HG02840 (cell line): Measurements from ENCODE around the gene SEC14L2.
"Not testable (repeated sequence)": the region's sequence is repeated elsewhere in the genome, so short reads cannot be mapped to it uniquely, and the experiment has no call there.

Experiments used
- ATAC-seq: cut with Tn5 transposase; IDR thresholded peaks from one replicate; pipeline ENCODE4 v1.9.1; 2021; ENCODE audit warnings: mild to moderate bottlenecking, moderate library complexity, moderate number of reproducible peaks; ENCODE audit not compliant: unreplicated experiment, low FRiP score

The SEC14L2 gene

DNA sequence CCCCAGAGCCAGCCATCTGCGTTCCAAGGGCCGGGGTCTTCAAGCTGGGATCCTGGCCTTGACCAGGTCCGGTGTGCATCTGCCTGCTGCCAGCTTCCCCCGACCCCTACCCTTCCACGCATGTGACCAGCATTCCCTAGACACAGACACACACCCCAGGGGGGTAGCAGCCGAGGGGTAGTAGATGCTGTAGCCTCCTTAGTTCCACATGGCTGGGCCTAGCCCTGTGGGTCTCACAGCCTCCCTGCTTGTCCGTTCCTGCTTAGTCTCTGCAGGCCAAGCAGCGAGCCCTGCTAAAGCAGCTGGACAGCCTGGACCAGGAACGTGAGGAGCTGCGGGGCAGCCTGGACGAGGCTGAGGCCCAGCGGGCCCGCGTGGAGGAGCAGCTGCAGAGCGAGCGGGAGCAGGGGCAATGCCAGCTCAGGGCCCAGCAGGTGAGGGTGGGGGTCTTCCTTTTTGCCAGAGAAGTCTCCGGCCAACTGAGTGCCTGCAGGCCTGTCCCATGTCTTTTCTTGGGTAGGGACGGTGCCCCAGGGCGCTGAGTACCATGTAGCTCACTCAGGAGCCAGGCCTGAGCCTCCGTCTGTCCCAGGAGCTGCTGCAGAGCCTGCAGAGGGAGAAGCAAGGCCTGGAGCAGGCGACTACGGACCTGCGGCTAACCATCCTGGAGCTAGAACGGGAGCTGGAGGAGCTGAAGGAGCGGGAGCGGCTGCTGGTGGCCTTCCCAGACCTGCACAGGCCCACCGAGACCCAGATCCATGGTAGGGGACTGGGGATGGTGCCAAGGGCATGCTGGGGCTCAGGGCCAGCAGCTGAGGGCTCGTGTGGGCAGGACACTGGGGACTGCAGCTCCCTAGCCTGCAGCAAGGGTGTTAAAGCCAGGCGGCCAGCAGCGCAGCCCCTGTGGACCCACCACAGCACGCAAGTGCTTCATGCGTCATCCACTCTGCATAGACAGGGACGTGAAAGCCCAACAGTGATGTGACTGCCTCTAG is 23.2 kb upstream of the SEC14L2 start:
- no peak for ATAC-seq

DNA sequence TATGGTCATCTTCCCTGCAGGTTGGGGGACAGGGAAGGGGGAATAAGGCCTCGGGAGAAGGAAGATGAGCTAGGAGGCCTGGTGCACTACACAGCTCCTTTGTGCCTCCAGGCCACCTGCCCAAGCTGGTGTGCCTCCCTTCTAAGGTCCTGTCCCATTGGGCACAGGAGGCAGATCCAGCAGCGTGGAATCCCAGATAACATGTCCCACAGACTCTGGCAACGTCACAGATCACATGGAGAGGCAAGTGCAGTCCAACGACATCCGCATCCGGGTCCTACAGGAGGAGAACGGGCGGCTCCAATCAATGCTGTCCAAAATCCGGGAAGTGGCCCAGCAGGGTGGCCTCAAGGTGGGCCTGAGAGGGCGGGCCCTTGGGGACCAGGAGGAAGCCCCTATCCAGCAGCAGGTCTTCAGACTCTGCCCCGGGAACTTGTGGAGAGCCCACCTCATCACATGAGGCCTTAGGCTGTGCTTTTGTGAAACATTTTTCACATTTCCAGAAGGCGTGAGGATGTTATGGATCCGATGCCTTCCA is 21.4 kb upstream of the SEC14L2 start:
- ATAC-seq = no peak

DNA sequence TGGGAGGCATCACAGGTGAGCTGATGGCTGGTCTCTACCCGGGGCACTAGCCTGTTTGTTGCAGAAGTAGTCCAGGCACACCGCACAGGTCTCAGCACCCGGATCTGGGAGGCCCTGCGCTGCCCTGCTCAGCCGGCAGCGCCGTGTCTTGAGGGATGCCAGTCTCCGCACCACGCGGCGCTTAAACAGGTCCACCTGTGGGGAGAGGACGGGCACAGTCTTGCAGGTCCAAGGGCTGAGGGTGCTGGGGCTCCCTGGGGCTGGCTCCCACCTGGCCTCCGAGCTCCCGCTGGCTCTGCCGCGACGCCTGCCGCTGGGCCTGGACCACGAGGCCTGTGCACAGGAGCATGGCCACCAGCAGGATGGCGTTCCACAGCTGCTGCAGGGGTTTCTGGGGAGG is 16.8 kb upstream of the SEC14L2 start:
- no peak for ATAC-seq

DNA sequence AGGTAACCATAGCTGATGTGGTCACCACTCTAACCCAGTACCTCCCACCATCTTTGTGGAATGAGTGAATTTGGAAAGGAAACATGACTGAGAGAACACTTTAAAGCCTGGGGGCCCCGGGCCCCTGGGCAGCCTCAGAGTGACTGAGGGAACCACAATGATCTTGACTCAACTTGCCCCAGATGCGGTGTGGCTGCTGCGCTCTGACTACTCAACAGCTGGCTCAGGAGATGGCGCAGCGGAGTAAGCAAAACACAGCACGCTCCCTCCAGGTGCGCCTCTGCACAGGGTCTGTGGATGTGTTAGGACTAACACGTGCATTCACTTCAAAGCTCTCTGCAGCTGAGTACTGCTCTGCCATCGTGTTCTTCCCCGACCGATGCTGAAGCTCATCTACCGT is 15.6 kb upstream of the SEC14L2 start:
- ATAC-seq = no peak

DNA sequence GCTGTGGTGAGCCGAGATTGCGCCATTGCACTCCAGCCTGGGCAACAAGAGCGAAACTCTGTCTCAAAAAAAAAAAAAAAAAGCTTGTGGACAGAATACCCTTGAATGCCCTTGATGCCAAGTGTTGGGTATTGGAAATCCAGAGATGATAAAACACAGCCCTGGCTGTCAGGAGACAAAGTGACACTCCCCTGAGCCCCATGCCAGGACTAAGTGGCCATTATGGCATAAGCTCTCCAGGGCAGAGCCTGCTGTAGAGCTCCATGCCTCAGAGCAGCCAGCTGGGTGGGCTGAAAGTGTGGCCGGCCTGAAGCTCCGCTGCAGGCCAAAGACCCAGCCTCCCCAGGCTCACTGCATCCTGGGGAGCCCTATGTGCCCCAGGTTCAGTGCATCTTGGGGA is 14.5 kb upstream of the SEC14L2 start:
- ATAC-seq = no peak

DNA sequence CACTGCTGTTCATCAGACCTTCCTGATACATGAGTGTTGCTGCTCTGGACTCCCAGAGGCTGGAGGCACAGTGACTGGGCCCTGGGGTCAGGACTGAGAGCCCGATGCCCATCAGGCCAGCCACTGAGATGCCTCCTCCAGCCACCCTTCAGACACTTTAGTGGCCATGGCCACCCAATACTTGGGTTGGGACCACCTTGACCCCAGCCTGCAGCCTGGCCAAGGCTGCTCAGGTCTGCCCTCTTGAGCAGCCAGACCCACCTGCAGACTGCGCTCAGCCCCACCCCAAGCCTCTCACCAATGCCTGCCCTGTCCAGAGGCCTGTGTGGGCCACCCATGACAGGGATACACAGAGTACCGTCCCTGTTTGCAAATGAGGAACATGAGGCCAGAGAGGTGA is 13.8 kb upstream of the SEC14L2 start:
- ATAC-seq = no peak

DNA sequence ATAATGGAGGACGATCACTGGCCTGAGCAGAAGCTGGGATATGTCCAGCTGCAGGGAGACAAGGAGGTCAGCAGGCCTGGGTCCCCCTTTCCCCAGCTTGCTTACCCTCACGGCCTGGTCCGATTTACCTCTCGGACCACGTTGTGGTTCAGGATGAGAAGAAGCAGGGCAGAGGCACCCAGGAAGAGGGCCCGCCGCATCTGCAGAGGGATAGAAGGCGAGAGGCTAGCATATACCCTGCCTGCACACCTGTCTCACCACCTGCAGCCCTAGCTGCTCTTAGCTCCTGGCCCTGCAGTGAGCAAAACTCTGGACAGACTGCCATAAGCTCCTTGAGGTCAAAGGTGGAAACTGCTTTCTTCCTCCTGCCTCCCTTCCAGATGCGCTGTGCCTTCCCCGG is 10.9 kb upstream of the SEC14L2 start:
- ATAC-seq = no peak

DNA sequence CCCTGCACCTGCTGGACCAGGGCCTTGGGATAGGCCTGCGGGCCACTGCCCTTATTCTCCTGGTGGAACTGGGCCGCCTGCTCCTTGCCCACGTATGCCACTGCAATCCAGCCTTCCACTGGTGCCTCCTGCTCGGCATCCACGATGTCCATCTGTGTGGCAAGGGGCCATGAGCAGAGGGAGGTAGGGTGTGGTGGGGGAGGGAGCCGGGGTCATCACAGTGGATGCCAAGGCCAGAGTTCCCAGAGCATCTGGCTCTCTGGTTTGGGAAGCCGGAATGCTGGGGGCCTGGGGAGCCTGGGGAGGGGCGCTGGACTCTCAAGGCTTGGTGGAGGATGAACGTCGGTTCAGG is 10.2 kb upstream of the SEC14L2 start:
- ATAC-seq = no peak

DNA sequence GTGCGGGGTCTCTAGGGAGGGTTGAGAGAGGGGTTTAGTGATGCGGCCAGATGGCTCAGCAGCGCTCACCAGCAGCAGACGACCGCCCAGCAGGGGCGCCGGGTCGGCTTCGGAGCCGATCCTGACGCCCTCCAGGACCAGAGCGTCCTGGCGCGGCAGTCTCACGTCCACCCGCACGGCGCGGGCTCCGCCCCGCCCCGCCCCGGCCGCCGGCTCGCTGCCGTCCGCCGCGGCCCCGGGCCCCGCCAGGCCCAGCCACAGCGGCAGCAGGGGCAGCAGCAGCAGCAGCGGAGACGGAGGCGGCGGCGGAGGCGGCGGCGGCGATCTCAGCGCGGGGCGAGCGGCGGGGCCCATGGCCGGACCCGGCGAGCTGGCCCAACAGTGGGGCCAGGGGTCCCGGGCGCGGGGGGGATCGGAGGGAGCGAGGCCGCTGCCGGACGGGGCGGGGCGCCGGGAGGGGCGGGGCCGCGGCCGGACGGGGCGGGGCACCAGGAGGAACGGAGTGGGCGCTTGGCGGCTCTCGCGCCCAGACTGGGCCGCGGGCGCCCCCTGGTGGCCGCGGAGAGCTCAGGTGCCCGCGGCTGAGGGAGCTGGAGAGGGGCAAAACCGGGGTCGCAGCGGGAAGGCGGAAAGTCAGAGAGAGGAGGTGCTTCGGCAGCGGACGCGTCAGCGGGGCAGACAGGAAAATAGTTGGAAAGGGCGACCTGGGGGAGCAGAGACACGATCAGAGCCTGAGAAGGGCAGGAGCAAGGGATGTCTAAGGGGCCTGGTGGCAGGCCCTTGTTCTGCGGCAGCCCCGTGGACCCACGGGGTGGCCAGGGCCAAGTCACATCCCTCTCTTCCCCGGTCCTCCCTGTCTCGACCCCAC is 9.6 kb upstream of the SEC14L2 start, which contains the start of gene RNF215:
Gene RNF215 (minus strand): TSS at position 452 of the 868 bp plus-strand sequence. CDS start 98 bp downstream, at position 354.
- peak; percentile 57 for ATAC-seq

DNA sequence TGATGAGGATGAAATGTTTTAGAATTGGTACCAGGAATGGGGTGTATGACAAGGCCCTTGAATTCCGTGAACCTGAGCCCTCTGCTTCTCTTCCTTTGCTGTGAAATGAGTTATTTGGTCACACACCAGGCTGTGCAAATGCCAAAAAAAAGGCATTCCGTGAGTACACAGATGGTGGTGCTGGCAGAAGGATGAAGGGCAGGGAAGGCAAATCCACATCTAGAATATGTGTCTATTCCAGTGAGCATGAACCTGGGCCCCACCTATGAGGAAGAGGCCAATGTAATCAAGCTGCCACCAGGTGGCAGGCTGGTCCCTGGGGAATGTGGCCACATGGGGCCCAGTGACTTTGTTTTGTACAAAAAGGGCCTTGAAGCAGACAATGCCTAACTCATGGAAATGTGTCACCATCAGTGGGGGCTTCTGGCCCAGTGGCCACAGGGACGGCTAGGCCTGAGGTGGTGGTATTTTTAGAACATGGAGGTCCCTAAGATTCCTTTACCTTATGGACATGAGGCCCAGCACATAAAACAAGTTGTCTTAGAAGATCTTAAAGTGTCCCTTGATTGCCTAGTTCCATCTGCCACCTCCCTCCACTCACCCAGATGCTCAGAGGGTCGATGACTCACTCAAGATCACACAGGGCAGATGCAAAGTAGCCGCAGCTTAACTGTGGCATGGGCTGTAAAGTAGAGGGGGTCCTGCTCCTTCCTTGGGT is 5.7 kb upstream of the SEC14L2 start:
- ATAC-seq = no peak

DNA sequence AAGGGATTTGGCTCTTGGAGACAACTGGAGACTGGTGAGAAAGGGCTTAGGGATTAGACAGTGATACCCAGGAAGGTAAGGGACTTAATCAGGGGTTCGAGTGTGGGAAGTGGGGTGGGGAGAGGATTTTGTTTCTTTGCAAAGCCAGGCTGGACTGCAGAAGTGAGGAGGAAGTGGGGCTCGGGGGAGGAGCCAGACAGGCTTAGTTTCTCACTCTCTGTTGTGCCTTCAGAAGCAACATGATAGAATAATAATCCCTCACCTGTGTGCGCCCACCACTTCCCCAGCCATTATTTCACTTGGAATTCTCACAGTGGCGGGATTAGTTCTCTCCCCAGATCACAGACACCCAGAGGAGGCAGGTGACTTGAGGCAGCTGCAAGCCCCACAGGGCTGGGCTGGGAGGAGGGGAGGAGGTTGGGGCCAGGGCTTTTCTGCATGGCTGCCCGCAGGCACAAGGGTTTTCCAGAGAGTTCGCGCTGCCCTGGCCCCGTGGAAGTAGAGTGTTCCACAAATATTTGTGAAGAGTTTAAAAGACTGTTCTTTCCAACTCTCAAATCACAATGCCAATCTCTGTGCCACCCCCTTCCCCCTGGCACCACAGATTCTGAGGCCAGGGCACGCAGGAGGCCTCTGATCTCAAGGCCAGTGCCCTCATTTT is 4.0 kb upstream of the SEC14L2 start:
- no peak for ATAC-seq

DNA sequence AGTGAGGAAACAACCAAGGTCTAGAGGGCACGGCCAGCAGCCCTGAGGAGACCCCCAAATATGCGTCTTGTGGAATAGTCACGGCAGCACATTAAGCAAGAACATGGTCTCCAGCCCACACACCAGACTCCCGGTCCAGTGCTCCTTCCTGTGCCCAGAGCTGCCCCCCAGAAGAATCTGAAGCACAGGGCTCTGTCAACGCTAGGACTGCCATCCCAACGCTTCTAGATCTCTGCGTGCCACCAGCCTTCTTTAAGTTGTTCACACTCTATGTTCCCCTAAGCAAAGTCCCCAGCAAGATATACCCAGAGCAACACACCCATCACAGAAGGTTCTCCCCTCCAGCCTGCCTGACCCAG is 3.5 kb upstream of the SEC14L2 start:
- ATAC-seq = no peak

DNA sequence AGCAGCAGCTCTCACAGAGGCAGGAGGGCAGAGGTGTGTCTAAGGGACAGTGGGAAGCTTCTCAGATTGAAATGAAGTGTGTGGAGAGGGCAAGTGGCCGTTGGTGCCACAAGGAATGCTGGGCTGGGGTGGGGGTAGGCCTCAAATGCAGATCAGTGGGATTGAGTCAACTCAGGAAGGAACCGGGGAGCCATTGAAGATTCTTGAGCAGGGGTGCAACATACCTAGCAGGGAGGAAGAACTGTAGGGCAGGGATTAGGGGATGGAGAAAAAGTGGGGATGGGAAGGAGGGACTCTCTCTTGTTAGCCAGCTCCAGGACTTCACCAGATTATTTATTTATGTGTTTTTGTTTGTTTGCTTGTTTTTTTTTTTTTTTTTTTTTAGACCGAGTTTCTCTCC is 2.9 kb upstream of the SEC14L2 start:
- ATAC-seq = no peak

DNA sequence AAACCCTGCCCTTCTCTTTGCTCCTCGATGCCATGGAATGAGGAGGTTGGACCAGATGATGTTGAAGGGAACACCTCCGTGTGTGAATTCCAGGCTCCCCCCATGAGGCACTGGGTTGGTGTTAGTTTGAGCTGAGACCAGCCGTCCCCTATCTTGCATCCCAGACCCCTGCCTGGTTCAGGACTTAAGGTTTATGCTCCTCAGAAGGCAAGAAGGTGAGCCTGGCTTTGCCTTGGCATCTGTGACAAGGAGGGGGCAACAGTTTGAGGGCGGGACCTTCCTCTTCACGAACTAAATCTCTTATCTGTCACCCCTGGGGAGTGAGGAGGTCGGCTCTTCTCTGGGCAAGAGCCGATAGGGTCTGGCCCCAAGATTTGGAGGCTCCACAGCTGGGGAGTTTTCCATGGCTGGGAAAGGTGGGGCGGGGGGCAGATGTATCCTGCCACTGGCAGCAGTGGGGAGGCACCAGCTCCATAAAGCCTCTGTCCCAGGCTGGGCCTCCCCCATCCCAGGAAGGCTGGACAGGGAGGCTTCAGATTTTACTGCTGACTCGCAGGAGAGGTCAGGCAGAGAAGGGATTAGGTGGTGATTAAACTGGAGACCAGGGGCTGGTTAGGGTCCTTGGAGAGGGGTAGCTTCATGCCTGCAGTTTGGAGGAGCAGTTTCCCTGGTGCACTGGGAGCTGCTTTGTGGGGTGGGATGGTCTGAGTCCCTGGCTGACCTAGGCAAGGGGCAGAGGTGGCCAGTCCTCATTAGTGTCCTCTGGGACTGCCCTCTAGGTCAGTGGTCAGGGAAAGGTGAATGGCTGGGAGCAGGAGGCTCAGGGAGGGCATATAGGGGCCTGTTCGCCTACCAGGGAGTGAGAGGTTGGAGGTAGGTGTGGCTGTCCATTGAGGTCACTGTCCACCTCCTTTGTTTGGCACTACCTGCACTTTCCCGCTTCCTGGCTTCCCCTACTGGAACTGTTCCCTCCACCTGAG is 1.1 kb downstream of the SEC14L2 start:
- ATAC-seq = no peak

DNA sequence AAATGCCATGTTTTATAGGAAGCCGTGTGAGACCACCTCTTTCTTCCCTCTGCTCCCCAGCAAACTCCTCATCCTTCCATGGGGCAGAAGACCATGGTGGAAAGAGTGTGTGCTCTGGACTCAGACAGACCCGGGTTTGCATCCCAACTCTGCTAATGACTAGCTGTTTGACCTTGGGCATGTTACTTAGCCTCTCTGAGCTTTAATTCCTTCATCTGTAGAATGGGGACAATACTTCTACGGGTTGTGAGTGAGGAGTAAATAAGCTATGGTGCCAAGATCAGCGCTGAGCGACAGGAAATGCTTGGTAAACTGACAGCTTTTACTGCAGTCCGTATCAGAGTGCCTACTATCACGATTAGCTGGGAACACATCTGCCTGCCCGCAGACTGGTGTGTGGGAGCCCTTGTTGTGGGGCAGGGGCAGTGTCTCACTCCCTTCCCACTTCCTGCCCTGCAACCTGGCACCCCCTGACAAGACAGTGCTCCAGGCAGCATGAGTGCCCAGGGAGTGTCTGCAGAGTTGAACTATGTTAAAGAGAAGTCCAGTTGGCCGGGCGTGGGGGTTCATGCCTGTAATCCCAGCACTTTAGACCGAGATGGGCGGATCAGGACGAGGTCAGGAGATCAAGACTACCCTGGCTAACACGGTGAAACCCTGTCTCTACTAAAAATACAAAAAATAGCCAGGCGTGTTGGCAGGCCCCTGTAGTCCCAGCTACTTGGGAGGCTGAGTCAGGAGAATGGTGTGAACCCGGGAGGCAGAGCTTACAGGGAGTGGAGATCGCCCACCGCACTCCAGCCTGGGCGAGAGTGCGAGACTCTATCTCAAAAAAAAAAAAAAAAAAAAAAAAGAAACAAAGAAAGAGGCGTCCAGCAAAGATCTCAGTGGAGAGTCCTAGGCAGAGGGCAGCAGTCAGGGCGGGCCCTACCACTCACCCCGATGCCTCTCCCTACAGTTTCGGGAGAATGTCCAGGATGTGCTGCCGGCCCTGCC is 2.2 kb downstream of the SEC14L2 start:
- ATAC-seq = no peak

DNA sequence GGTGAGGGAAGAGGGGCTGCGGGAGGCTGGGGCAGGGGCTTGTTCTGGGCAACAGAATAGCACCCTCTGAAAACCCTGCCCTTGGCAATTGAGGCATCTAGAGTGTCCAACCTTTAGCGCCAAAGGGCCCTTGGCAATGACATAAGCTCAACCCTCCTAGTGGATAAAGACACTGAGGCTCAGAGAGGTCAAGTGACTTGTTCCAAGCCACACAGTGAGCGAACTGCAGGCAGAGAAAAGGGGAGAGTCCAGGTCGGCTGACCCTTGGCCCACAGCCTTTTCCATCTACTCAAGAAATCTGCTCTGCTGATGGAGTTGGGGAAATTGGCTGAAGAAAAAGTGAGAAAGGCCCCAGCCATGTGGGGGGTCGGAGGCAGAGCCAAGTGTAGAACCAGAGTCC is 2.9 kb downstream of the SEC14L2 start:
- ATAC-seq = no peak

DNA sequence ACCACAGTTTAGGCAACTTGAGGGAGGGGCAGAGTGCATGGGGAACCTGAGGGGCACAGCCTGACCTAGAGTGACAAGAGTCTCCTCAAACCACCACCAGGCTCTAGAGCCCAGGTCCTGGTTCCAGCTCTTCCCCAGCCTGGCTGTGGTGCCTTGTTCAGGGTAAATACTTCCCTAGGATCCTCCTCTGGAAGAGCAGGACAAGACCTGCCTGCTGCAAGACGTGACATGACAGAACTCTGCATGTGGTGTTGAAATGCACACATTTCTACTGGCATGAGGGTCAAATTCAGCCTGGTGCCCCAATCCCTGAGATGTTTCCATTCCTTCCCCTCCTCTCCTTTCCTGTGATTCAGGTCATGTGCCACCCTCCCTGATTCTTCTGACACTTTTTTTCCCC is 3.3 kb downstream of the SEC14L2 start:
- ATAC-seq = no peak

DNA sequence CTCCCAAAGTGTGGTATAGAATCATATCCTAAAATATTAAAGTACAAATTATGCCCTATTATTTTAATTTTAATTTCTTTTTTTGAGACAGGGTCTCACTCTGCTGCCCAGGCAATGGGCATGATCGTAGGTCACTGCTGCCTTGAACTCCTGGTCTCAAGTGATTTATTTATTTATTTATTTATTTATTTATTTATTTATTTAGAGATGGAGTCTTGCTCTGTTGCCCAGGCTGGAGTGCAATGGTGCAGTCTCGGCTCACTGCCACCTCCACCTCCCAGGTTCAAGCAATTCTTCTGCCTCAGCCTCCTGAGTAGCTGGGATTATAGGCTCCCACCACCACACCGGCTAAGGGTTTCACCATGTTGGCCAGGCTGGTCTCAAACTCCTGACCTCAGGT is 4.2 kb downstream of the SEC14L2 start:
- ATAC-seq = not testable (repeated sequence)
